ENCODE measurements around the gene SLC9A9. TPM values are rescaled to one million over a fixed set of nuclear protein-coding genes. Genes with fewer than 3 reads are reported as not detected.

The SLC9A9 gene
- total and polyA plus RNA-seq, 9 of the 15 experiments (the other 6 are each of a cell fraction or from before 2014, with no cell fraction given): 0.03 to 0.13 TPM; not detected in 7

DNA sequence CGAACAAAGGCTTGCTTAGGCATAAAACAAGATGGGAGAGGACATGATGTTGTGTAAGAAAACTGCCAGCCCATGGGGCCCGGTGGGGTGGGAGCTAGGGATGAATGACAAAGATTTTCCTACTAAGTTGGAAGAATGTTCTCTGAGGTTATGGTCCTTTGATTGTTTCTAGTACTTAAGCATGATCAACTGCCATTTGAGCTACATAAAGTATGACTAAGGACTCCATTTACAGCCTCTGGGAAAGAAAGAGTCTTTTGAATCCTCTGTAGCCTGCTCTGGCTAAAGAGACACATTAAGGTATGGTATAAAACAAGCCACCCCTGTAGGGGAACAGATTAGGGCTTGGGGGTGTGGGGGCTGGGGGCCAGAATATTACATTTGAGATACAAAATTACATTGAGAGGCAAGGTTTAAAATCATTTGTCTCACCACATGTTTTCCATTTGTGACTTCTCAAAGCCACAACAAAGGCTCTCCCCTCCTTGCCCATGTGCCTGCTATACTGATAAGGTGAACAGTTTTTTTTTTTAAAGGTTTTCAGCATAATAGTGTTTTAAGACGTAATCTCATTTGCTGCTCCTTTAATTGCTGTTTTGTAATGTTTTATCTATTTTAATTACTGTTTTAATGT, 405.3 kb downstream of the SLC9A9 start:
- DNase-seq (ENCODE audit: extremely low read depth in 1 of 4, low spot score in 3 of 4): peak in 1 of 4 experiments; percentile 24
- Histone ChIP-seq H3K4me2 (ENCODE audit: insufficient read depth, low read length) (no peak overlapping the region), H3K79me2 (ENCODE audit: control insufficient read depth, insufficient read depth, low read length) (no peaks in the 10 kb centered on the region), H3K27me3 (ENCODE audit: control insufficient read depth in 2 of 2, insufficient read depth in 2 of 2, low read length in 2 of 2) (peaks cover 0 to 6% of the 10 kb centered on the region in 2 experiments; a peak in 1 of 5 replicates), H2AFZ (ENCODE audit: low read depth, low read length) (peak overlapping the region; percentile 69), H3K4me3 (no peak overlapping the region), H3K4me1 (replicated peaks in 1 of 2; ENCODE audit: control insufficient read depth in 2 of 2, insufficient read depth in 2 of 2, low read length in 2 of 2) (peaks cover 0 to 12% of the 10 kb centered on the region in 2 experiments; a peak in 2 of 5 replicates), H3K9me1 (ENCODE audit: control insufficient read depth, insufficient read depth, low read length) (no peaks in the 10 kb centered on the region), H4K20me1 (replicated peaks; ENCODE audit: control insufficient read depth, insufficient read depth, low read length) (no peaks in the 10 kb centered on the region), H3K36me3 (ENCODE audit: control insufficient read depth, insufficient read depth, low read length) (no peaks in the 10 kb centered on the region), H3K9me3 (replicated peaks; ENCODE audit: control insufficient read depth, insufficient read depth, low read depth, low read length) (no peaks in the 10 kb centered on the region), H3K9ac (ENCODE audit: insufficient read depth in 1 of 2, low read depth in 2 of 2, low read length in 2 of 2) (no peak overlapping the region; a peak in 1 of 4 replicates), H3K27ac (ENCODE audit: extremely low read depth, low read depth, low read length) (peak overlapping the region; percentile 59; the same call in 1 of the 3 replicates)
- no peak for ATAC-seq
- CTCF ChIA-PET (ENCODE audit: low intra/inter-chr PET ratio): no interaction called here
- TF ChIP-seq ZNF384 (IDR thresholded peaks at IDR 0.05; ENCODE audit: low read depth, low read length): 0 out of 2 replicates have a peak, but pooled peaks have one; percentile 27
- no peak for TF ChIP-seq AFF1 (IDR thresholded peaks at IDR 0.05; ENCODE audit: low read depth in 1 of 2, partially characterized antibody in 2 of 2)
- TF ChIP-seq TEAD4 (IDR thresholded peaks at IDR 0.05; ENCODE audit: low read length): peak; percentile 10; the same call in 1 of the 2 replicates
- TF ChIP-seq TEAD4 (CRISPR knock-in tag; IDR thresholded peaks at IDR 0.05; ENCODE audit: borderline replicate concordance): no peak
- 0 out of 2 replicates have a peak, but pooled peaks have one; percentile 15 for TF ChIP-seq ZNF589 (CRISPR knock-in tag; IDR thresholded peaks at IDR 0.05; ENCODE audit: low read depth)
- no peak for TF ChIP-seq NCOA1 (IDR thresholded peaks at IDR 0.05; ENCODE audit: low read depth)
- TF ChIP-seq ZNF197 (CRISPR knock-in tag; IDR thresholded peaks at IDR 0.05; ENCODE audit: low read depth): no peak
- peak; percentile 25; the same call in 1 of the 2 replicates for TF ChIP-seq CBFA2T3 (IDR thresholded peaks at IDR 0.05)
- TF ChIP-seq TCF7 (IDR thresholded peaks at IDR 0.05; ENCODE audit: borderline replicate concordance): peak; percentile 81; the same call in 1 of the 2 replicates
- TF ChIP-seq, protein P1, sequence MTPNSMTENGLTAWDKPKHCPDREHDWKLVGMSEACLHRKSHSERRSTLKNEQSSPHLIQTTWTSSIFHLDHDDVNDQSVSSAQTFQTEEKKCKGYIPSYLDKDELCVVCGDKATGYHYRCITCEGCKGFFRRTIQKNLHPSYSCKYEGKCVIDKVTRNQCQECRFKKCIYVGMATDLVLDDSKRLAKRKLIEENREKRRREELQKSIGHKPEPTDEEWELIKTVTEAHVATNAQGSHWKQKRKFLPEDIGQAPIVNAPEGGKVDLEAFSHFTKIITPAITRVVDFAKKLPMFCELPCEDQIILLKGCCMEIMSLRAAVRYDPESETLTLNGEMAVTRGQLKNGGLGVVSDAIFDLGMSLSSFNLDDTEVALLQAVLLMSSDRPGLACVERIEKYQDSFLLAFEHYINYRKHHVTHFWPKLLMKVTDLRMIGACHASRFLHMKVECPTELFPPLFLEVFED (CRISPR knock-in tag; conservative IDR thresholded peaks at IDR 0.05): no peak
- 0 out of 2 replicates have a peak, but pooled peaks have one; percentile 26 for TF ChIP-seq LEF1 (IDR thresholded peaks at IDR 0.05)
- in situ Hi-C loops (cut with MboI) (no loop called here), intact Hi-C loops (cut with micrococcal nuclease) (no loop called here)
- no TSS peak for BruUV-seq (replicated peaks)
- FAIRE-seq: no peak
- POLR2A ChIA-PET: interaction anchor here (0.7 kb wide), 1 partner anchor 38 kb away, joined by 3 read pairs; no protein-coding TSS in a partner anchor
- WGBS (ENCODE audit: insufficient coverage, low coverage, missing lambda C conversion rate): 12% methylated on average over 3 of the region's 3 CpGs
